GM10266 (cell line): Measurements from ENCODE around the gene BTN1A1.
A peak's percentile ranks its signal among the peaks of the same experiment; 100 is the strongest.

Experiments
- DNase-seq: peaks from one replicate; pipeline ENCODE4 v3.0.0; 2012; ENCODE audit errors: extremely low spot score
- CTCF ChIP-seq: IDR thresholded peaks from 2 replicates; pipeline ENCODE4 v1.5.1; 2012; ENCODE audit warnings: mild to moderate bottlenecking, low read depth; ENCODE audit not compliant: control insufficient read depth, insufficient read depth; ENCODE audit errors: missing control alignments

Gene BTN1A1

GRCh38 chr6:26500102-26500501 lies at the start of gene BTN1A1:
Gene BTN1A1 (plus strand): TSS chr6:26500303. CDS start chr6:26501287, 984 bp downstream.
- no peak for DNase-seq
- TF ChIP-seq CTCF: no peak

GRCh38 chr6:26452631-26453235 lies 47.4 kb upstream of the BTN1A1 start:
- DNase-seq: no peak
- TF ChIP-seq CTCF: no peak

- DNase-seq: no peak
- TF ChIP-seq CTCF: no peak
Measured at GRCh38 chr6:26454631-26455030, 45.5 kb upstream of the BTN1A1 start.

- no peak for TF ChIP-seq CTCF
- no peak for DNase-seq
Measured at GRCh38 chr6:26455357-26455970, 44.6 kb upstream of the BTN1A1 start.

- no peak for TF ChIP-seq CTCF
- no peak for DNase-seq
Measured at GRCh38 chr6:26457264-26457805, 42.8 kb upstream of the BTN1A1 start.

GRCh38 chr6:26457806-26458688 lies 42.1 kb upstream of the BTN1A1 start, which contains the start of gene BTN2A1:
Gene BTN2A1 (plus strand): TSS chr6:26457955. CDS start chr6:26458637, 682 bp downstream.
- no peak for TF ChIP-seq CTCF
- DNase-seq: peak; percentile 76
